GM19468 (cell line): ENCODE results near the gene KCNK18.

Experiments
- ATAC-seq: cut with Tn5 transposase; IDR thresholded peaks from one replicate; pipeline ENCODE4 v1.9.1; 2021; ENCODE audit warnings: mild to moderate bottlenecking, moderate library complexity, moderate number of reproducible peaks; ENCODE audit not compliant: unreplicated experiment; ENCODE audit errors: extremely low read depth

KCNK18 gene

DNA sequence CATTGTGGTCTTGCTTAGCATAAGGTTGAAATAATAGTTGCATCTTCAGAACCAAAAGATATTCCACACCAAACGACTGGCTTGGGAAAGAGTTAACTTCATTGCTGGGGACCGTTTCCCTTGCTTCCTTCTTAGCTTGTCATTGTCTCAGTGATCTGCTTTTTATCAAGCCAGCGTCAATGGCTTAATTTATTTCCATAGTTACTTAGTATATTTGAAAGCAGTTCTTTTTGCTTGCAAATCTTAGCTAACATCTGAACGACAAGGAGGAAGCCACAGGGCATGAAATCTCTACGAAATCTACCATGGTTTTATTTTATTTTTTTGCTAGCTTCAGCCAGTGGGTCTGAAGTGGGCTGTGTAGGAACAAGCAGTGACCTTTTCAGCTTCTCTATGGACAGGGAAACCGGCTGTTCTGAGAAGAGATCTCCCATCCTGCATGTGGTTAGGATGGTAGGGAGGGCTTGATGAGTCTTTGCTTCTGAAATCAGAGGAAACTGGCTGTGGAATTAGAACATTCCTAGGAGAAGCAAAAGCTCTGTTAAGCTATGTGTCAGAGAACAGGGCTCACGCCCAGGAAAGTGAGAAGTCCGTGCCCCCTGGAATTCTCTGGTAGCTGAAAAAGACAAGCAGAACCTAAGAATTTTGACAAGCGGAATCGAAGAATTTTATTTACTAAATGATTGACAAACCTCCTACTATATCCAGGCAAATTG lies 51.6 kb downstream of the KCNK18 start:
- ATAC-seq: no peak

DNA sequence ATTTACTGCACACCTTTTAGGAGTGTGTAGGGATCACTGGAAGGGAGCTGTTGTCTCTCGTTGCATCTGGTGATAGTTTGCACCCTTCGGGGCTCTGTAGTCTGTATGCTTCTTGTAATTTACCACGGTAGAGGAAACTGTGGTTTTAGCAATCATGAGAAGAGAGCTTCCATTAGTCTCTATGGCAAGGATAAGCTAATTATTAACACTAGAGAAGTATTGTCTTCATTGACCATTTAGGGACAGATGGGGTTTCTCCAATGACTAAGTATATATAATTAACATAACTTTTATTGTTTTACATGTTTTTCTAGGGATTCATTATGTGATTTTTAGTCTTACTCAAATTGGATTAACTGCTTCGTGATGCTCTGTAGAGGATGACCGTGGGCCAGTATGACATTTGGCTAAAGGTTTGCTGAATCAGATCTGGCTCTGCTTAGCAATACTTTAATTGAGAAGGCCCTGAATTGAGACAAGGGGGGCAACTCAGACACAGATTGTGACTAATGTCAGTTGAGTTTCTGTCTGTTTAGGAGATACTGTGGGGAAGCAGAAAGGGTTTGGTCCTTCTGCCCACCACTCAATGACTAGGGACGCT lies 52.3 kb downstream of the KCNK18 start:
- no peak for ATAC-seq

DNA sequence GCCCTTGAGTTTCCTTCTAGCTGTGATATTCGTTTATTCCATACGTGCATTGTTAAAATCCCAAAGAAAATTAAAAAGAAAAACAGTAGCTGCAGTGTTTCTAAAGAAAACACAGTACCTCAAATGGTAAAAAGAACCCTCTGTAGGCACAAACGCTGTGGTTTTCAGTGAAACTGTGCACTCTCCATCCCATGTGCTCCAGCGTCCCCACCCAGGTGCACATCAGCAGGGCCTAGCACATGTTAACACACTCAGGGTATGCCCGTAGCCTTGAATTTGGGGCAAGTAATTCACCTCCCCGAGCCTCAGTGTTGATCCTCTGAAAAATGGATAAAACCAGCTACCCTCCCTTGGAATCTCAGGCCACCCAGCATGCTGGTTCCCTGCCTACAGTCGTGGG lies 53.1 kb downstream of the KCNK18 start:
- ATAC-seq: no peak

DNA sequence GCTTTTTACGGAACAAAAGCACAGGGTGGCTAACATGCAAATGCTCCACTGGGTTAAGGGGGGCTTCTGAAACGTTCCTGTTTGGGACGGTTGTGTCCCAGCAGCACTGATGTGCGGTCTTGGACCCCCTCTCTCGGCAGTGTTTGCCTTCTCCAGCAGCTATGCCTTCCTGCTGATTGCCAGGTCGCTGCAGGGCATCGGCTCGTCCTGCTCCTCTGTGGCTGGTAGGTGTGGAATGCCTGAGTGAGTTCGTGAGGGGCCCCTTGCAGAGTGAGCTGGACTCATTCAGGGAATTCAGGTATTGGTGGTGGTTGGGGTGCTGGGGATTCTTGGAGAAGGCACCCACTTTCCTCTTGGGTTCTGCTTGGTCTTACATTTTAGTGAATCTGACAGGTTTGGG lies 56.6 kb downstream of the KCNK18 start:
- ATAC-seq: no peak

DNA sequence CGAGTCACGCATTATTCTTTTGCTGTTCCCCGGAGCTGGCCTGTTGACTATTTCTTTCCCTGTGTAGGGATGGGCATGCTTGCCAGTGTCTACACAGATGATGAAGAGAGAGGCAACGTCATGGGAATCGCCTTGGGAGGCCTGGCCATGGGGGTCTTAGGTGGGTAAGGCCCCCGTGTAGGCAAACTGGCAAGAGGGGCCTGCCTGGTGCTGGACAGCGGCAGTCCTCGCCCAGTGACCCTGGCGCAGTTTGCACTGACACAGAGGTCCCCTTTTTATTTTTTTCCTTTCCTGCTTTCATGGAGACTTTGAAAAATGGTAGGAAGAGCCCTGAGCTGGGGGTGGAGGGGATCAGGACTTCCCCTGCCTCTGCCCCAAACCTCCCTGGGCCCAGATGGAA lies 57.0 kb downstream of the KCNK18 start:
- ATAC-seq: no peak

DNA sequence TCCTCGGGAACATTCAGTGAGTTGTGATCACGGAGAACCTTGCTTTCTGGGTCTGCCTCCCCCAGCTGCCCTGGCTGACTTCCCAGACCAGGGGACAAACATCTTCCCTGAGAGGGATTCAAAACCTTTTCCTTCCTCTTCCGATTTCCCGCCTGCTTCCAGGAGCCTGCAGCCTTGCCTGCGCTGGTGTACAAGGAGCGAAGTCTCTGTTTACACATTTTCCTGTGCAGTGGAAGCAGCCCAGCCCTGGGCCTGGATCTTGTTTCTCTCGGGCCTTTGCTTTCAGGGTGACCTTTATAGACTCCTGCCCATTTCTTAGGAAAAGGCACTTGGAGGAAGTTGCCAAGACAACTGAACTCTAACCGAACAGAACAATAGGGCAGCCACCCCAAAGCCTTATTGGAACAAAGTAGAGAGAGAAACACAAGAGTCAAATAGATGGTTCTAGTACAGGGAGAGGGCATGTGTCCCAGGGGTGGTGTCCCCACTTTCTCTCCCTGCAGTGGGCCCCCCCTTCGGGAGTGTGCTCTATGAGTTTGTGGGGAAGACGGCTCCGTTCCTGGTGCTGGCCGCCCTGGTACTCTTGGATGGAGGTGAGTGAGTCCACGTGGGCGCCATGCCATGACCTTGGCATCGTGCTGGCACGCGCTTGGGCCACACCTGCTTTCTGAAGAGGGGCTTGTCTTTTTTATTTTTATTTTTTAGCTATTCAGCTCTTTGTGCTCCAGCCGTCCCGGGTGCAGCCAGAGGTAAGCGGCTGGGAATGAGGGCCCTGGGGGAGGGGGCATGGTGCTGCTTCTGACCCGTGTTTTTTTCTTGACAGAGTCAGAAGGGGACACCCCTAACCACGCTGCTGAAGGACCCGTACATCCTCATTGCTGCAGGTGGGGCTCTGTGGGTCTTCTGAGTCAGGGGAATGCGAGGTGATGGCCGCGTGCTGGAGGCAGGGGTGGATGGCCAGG lies 57.8 kb downstream of the KCNK18 start:
- ATAC-seq: no peak

DNA sequence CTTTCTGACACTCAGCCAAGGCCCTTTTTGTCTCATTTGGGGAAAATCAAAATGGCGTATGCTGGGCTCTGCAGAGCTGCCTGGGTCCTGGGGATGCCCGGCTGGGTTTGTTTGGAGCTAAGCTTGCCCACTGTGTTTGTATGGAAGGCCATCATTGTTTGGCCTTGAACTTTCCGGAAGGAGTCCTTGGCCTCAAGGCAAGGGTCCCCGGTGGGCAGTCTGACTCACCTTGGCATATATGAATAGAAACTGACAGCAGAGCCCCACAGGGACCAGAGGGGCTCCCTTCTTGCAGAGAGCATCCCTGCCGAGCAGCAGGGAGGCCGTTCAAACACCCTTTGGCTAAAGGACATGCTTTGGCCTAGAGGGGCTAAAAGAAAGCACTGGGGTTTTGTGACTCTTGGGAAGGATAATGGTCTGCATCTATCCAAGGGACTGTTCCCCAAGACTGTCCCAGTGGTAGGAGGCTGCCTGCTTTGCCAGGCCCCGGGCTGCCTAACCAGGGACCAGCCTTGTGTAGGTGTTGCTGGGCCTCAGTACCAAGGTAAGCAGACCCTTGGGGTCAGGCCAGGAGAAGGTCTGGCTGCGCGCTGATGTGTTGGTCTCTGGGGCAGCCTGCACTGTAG lies 58.7 kb downstream of the KCNK18 start:
- ATAC-seq: no peak

DNA sequence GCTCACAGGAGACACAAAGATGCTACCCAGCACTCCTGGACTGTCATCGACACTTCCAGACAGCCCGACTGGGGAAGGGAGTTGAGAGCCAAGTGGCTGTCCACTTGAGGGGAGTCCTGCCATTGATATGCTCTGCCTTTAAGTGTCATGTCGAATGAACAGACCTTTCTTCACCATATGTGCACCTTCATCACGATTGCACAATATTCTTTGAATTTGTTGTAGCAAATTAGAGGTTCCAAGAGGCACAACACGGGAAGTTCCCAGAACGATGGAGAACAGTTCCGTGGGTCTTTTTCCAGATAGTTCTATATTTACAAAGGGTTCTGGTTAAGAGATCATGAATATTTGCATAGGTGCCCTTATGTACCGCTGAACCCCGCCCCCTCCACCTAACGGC lies 59.6 kb downstream of the KCNK18 start:
- no peak for ATAC-seq

DNA sequence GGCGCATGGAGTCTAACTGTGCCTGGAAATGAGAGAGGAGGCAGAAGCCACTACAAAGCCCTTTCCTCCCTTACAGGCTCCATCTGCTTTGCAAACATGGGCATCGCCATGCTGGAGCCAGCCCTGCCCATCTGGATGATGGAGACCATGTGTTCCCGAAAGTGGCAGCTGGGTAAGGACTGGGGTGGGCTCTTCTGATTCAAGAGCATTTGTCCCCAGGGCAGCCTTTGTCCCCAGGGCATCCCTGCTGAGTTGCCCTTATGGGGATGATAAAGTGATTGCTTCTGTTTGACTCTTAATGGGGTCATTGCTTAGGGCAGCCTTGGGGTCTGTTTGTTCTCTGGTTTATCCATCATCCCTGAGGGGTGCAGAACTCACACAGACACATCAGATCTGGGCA lies 60.4 kb downstream of the KCNK18 start:
- ATAC-seq: no peak

DNA sequence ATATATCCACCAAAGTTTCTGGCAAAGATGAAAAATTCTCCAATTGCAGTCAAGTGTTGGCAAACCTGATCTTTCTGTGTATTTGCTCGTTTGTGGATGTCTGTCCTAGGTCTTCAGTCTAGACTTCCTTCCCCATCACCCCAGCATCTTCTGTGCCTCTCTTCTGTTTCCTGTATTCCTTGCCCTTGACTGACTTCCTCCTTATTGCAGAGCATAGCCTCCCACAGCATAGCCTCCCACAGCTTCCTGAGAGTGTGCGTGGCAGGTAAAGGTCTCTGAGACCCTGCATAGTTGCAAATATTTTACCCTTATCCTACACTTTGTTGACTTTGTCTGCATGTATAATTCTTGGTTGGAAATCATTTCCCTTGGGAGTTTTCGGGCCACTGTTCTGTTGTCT lies 62.0 kb downstream of the KCNK18 start:
- ATAC-seq: no peak
